Activated naive CD8-positive, alpha-beta T cell treated with anti-CD3 and anti-CD28 coated beads for 36 hours (primary cell): ENCODE data around the gene BRINP1. TPM values are rescaled to one million over a fixed set of nuclear protein-coding genes. Genes with fewer than 3 reads are reported as not detected.

Source experiments
- DNase-seq: peaks from one replicate; pipeline ENCODE4 v3.0.0; 2021
- H3K27ac Mint-ChIP-seq: one replicate; pipeline ENCODE4 v1.8.0; 2022; ENCODE audit warnings: mild to moderate bottlenecking, moderate library complexity, mixed read lengths
- H3K27me3 Mint-ChIP-seq: one replicate; pipeline ENCODE4 v1.8.0; 2022; ENCODE audit warnings: mild to moderate bottlenecking, mixed read lengths
- H3K36me3 Mint-ChIP-seq: one replicate; pipeline ENCODE4 v1.8.0; 2021; ENCODE audit warnings: mild to moderate bottlenecking, mixed read lengths
- H3K4me1 Mint-ChIP-seq: one replicate; pipeline ENCODE4 v1.8.0; 2021; ENCODE audit warnings: mixed read lengths
- H3K4me3 Mint-ChIP-seq: one replicate; pipeline ENCODE4 v1.8.0; 2022; ENCODE audit warnings: mild to moderate bottlenecking, moderate library complexity, mixed read lengths
- H3K9me3 Mint-ChIP-seq: one replicate; pipeline ENCODE4 v1.8.0; 2022; ENCODE audit warnings: mixed read lengths
- total RNA-seq, 2 experiments: library from RNA; stranded (reverse); gene quantifications; one replicate each; pipeline ENCODE4 v1.2.3, GENCODE V29; 2021

BRINP1 gene
- not detected for total RNA-seq

- no peak for DNase-seq
- H3K27me3 Mint-ChIP-seq = peaks cover 62% of the 10 kb centered on the region
Measured at GRCh38 chr9:119368681-119369581, at the start of gene BRINP1. Gene BRINP1, minus strand, starts transcription at chr9:119369435. Its CDS starts 56,080 bp downstream, at chr9:119313355.

GRCh38 chr9:119418721-119419120 lies 49.5 kb upstream of the BRINP1 start:
- Mint-ChIP-seq H3K27me3 (no peaks in the 10 kb centered on the region), H3K4me3 (no peak overlapping the region), H3K36me3 (no peaks in the 10 kb centered on the region), H3K4me1 (no peaks in the 10 kb centered on the region), H3K27ac (no peak overlapping the region), H3K9me3 (no peaks in the 10 kb centered on the region)
- DNase-seq = no peak

More at GRCh38 chr9:119368681-119369581, at the start of gene BRINP1:
- Mint-ChIP-seq H3K4me1 (no peaks in the 10 kb centered on the region), H3K27ac (no peak within 1 kb of the TSS), H3K4me3 (no peak within 1 kb of the TSS), H3K36me3 (no peaks in the 10 kb centered on the region), H3K9me3 (peaks cover 9% of the 10 kb centered on the region)

DNA sequence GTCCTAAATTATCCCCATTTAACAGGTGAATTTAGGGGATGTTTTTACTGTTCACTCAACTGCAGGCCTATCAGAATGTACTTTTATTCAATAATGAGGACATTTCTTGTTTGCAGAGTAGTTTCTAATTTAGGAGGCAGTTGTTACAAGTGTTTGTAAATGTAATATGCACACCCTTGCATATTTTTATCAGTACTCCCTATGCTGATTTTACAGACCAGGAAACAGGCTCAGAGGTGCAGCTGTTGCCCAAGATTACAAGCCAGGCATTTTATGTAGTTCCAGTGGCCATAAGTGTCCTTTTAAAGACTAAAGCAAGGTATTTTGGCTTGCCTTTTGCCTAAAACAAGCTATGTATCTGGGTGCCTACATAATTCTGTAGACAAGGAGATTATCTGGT lies 47.6 kb upstream of the BRINP1 start:
- Mint-ChIP-seq H3K4me1 (no peaks in the 10 kb centered on the region), H3K27ac (no peak overlapping the region), H3K36me3 (no peaks in the 10 kb centered on the region), H3K9me3 (peaks cover 1% of the 10 kb centered on the region), H3K27me3 (no peaks in the 10 kb centered on the region), H3K4me3 (no peak overlapping the region)
- DNase-seq = no peak

- Mint-ChIP-seq H3K4me1 (no peaks in the 10 kb centered on the region), H3K9me3 (peaks cover 1% of the 10 kb centered on the region), H3K4me3 (no peak overlapping the region), H3K27me3 (no peaks in the 10 kb centered on the region), H3K27ac (no peak overlapping the region), H3K36me3 (no peaks in the 10 kb centered on the region)
- no peak for DNase-seq
Measured at GRCh38 chr9:119412399-119412798, 43.2 kb upstream of the BRINP1 start.

DNA sequence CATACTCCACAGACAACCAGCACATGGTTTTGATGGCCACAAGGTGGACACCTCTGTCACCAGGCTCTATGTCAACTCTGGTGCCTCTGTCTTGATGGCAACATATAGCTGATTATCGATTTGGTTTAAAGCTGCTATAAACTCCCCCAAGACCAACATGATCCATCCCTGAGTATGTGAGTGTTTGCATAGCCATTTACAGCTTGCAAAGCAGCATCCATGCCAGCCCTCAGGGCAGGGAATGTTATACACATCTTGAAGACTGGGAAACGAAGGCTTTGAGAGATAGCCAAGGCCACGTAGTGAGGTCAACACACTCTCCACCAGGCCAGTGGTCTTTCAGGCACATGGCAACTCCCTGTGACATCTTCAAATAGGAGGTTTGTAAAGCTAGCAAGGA lies 40.3 kb upstream of the BRINP1 start:
- no peaks in the 10 kb centered on the region for H3K36me3 Mint-ChIP-seq
- no peaks in the 10 kb centered on the region for H3K4me1 Mint-ChIP-seq
- H3K4me3 Mint-ChIP-seq = no peak overlapping the region
- peaks cover 1% of the 10 kb centered on the region for H3K9me3 Mint-ChIP-seq
- no peaks in the 10 kb centered on the region for H3K27me3 Mint-ChIP-seq
- DNase-seq = no peak
- H3K27ac Mint-ChIP-seq = no peak overlapping the region

GRCh38 chr9:119400606-119401005 lies 31.4 kb upstream of the BRINP1 start:
- Mint-ChIP-seq H3K4me1 (no peaks in the 10 kb centered on the region), H3K27me3 (no peaks in the 10 kb centered on the region), H3K4me3 (no peak overlapping the region), H3K36me3 (no peaks in the 10 kb centered on the region), H3K27ac (no peak overlapping the region), H3K9me3 (peaks cover 5% of the 10 kb centered on the region)
- DNase-seq = no peak

DNA sequence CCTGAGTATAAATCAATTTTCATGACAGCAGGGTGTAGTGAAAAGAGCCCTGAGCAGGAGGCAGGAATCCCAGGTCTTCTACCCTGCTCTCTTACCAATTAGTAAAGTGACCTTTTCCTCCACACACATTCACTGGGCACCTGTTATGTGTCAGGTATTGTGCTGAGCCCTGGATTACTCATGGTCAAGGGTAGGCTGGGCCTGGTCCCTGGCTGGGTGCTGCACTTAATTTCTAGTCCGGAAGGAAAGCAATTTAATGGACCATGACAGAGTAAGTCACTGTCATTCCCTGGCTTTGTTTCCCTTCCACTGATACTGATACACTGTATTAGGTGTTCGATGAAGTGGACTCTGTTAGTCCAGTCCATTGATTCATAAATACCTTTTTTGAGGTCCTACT lies 29.1 kb upstream of the BRINP1 start:
- no peak overlapping the region for H3K4me3 Mint-ChIP-seq
- no peak overlapping the region for H3K27ac Mint-ChIP-seq
- DNase-seq = no peak
- no peaks in the 10 kb centered on the region for H3K4me1 Mint-ChIP-seq
- no peaks in the 10 kb centered on the region for H3K9me3 Mint-ChIP-seq
- H3K27me3 Mint-ChIP-seq = no peaks in the 10 kb centered on the region
- H3K36me3 Mint-ChIP-seq = no peaks in the 10 kb centered on the region

DNA sequence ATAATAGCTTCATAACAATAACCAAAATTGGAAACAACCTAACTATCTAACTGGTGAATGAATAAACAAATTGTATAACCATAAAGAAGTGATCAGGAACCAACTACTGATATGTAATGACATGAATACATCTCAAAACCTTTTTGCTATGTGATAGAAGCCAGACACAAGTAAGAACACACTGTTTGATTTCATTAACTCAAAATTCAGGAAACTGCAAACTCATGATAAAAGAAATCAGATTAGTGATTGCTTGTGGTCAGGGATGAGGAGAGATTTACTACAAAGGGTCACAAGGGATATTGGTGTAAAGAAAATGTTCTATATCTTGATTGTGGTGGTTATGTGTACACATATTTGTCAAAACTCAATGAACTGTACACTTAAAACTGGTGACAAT lies 22.6 kb upstream of the BRINP1 start:
- Mint-ChIP-seq H3K27me3 (no peaks in the 10 kb centered on the region), H3K9me3 (peaks cover 6% of the 10 kb centered on the region), H3K4me1 (no peaks in the 10 kb centered on the region), H3K27ac (no peak overlapping the region), H3K36me3 (no peaks in the 10 kb centered on the region), H3K4me3 (no peak overlapping the region)
- no peak for DNase-seq

- Mint-ChIP-seq H3K27me3 (peaks cover 15% of the 10 kb centered on the region), H3K9me3 (peaks cover 6% of the 10 kb centered on the region), H3K4me1 (no peaks in the 10 kb centered on the region), H3K27ac (no peak overlapping the region), H3K36me3 (no peaks in the 10 kb centered on the region), H3K4me3 (no peak overlapping the region)
- no peak for DNase-seq
Measured at GRCh38 chr9:119375892-119376291, 6.7 kb upstream of the BRINP1 start.

- Mint-ChIP-seq H3K27me3 (peaks cover 44% of the 10 kb centered on the region), H3K4me1 (no peaks in the 10 kb centered on the region), H3K27ac (no peak overlapping the region), H3K4me3 (no peak overlapping the region), H3K9me3 (peaks cover 9% of the 10 kb centered on the region), H3K36me3 (no peaks in the 10 kb centered on the region)
- DNase-seq = no peak
Measured at GRCh38 chr9:119372951-119373350, 3.7 kb upstream of the BRINP1 start.

DNA sequence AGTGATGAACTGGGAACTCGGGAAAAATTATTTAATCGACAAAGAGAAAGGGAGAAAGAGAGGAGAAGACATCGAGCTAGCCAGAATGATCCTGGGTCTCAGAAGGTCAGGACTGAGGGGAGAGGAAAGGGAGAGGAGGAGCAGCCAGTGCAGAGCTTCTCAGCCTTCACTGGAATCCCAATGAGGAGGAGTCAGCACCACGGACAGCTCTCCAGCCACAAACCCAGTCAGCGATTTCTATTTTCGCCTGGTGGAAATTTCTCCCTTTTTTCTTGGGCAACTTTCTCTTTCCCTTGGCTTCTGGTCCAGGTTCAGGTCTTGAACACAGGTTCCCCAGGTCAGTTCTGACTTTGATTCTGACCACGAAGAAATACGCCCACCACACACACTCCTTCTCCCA lies 1.6 kb upstream of the BRINP1 start:
- Mint-ChIP-seq H3K27me3 (peaks cover 52% of the 10 kb centered on the region), H3K36me3 (no peaks in the 10 kb centered on the region), H3K27ac (no peak overlapping the region), H3K4me1 (no peaks in the 10 kb centered on the region), H3K4me3 (no peak overlapping the region), H3K9me3 (peaks cover 9% of the 10 kb centered on the region)
- no peak for DNase-seq

DNA sequence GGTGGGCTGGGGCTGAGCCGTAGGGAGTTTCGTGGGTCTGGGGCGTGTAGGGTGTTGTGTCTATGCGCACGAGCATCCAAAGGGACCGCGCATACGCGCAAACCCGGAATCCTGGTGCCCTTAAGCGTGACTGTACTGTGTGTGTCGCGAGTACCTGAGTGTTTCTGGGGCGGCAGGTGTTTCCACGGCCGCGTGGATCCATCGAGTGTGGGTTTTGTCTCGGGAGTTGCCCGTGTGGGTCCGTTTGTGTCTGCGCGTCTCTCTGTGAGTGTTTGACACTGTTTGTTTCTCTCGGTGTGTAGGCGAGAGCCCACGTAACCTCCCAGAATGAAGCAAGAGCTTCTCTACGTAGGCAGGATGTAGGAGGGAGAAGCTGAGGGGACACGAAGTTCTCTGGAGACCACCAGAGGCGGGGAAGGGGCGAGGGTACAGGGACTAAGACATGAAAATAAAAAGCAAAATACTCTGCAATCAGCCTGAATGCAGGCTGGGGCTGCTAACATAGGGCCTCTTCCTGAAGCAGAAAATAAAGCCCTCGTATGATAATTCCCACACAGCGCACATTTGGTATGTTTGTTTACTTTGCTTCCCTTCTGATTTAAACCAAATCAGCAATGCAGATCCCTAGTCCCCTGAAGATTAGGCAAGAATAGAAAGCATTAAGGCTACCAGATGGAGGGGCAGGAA lies 588 bp upstream of the BRINP1 start:
- Mint-ChIP-seq H3K4me1 (no peaks in the 10 kb centered on the region), H3K27ac (no peak overlapping the region), H3K36me3 (no peaks in the 10 kb centered on the region), H3K4me3 (no peak overlapping the region), H3K27me3 (peaks cover 62% of the 10 kb centered on the region), H3K9me3 (peaks cover 9% of the 10 kb centered on the region)
- no peak for DNase-seq

DNA sequence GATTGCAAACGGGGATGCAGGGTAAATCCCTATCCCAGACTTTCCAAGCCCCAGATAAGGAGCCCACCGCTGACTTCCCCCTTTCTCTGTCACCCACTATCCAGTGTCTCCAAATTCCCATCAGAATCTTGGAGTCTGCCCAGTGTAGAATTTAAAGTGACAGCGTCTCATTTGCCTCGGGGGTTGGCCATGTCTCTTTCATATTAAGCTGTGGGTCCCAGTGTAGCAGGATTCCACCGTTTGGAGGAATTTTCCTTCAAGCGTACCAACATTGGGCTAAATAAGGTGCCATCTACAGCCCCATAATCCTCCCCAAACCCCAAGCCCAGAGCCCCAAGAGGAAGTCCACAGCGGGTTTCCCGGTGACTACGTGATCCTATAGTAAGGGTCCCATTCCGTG lies 1.1 kb downstream of the BRINP1 start:
- H3K4me1 Mint-ChIP-seq = no peaks in the 10 kb centered on the region
- DNase-seq = no peak
- no peak overlapping the region for H3K27ac Mint-ChIP-seq
- no peak overlapping the region for H3K4me3 Mint-ChIP-seq
- H3K36me3 Mint-ChIP-seq = no peaks in the 10 kb centered on the region
- peaks cover 62% of the 10 kb centered on the region for H3K27me3 Mint-ChIP-seq
- H3K9me3 Mint-ChIP-seq = peaks cover 9% of the 10 kb centered on the region

DNA sequence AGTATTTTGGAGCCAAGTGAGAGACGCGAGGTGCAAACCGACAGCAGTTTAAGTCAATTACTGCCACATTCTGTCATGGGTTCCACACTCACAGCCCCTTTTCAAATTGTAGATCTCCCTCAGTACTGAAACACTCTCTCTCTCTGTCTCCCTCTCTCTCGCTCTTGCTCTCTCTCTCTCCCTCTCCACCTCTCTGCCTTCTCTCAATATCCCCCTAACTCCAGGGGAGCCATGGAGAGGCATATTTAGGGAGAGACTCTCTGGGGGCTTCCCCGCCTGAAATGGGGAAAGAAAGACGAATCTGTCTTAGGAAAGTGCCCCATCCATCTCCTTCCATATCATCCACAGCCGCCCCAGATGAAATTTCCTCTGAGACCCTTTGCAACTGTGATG lies 1.6 kb downstream of the BRINP1 start:
- peaks cover 61% of the 10 kb centered on the region for H3K27me3 Mint-ChIP-seq
- H3K9me3 Mint-ChIP-seq = peaks cover 9% of the 10 kb centered on the region
- no peaks in the 10 kb centered on the region for H3K4me1 Mint-ChIP-seq
- no peaks in the 10 kb centered on the region for H3K36me3 Mint-ChIP-seq
- H3K27ac Mint-ChIP-seq = no peak overlapping the region
- DNase-seq = no peak
- no peak overlapping the region for H3K4me3 Mint-ChIP-seq

DNA sequence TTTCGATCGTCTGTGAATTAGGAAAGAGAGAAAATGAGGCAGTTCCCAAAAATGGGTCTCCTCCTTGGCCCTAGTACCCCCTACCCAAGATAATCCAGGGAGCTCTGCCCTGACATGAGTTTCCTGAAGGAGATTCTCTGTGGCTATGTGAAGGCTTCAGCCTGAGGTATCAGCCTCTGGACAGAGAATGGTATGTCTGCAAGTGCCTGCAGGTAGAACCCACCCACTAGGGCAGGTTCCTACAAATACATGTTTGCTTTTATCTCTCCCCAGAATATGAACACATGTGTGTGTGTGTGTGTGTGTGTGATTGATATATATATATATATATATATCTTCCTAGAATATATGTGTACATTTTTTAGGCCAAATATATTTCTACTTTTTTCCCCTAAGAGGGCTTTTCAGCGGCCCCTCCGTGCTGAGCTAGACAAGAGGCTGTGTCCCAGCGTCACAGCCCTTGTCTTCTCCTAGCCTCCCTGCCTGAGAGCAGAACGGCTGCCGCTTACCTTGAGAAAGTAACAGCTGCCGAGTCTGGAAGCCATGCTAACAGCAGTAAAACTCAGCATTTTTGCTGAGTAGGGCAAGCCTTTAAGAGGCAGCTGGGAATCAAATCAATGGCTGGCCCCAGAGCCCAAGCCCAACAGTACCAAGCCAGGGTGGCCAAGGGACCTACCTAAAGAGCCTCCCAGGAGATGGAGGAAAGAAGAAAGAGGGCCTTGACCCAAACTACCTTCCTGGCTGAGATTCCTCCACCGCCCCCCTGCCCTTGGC lies 2.1 kb downstream of the BRINP1 start:
- DNase-seq = no peak
- Mint-ChIP-seq H3K36me3 (no peaks in the 10 kb centered on the region), H3K4me3 (no peak overlapping the region), H3K27me3 (peaks cover 55% of the 10 kb centered on the region), H3K27ac (no peak overlapping the region), H3K9me3 (peaks cover 9% of the 10 kb centered on the region), H3K4me1 (no peaks in the 10 kb centered on the region)
